ENCODE data around the gene METTL9. TPM values are rescaled to one million over a fixed set of nuclear protein-coding genes. Genes with fewer than 3 reads are reported as not detected.
"Not testable (repeated sequence)": the region's sequence is repeated elsewhere in the genome, so short reads cannot be mapped to it uniquely, and the experiment has no call there.

METTL9 gene
- total and polyA plus RNA-seq, 9 donors, result 62.9 to 222 (median 87.0) TPM

DNA sequence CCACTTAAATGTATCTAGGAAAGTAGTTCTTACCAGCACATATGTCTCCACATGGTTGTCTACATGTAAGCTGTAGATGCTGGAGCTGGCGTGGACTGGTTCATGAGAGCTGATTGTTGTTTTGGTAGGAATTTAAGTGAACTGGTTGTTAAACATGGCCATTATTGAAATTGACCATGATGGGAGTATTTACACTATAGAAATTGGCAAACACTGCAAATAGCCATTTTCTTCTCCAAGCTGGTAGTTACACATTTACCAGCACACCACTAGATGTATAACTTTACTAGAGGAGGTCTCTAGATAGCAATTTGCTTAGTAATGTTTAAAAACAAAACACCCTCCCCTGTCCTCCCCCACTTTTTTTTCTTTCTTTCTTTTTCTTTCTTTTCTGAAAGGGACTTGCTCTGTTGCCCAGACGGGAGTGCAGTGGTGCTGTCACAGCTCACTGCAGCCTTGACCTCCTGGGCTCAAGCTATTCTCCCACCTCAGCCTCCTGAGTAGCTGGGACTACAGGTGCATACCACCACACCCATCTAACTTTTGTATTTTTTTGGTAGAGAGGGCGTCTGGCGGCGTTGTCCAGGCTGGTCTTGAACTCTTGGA, 28.8 kb downstream of the METTL9 start:
- H3K4me3 ChIP-seq, result no peak overlapping the region
- H3K27me3 ChIP-seq, result no peaks in the 10 kb centered on the region
- H3K36me3 ChIP-seq, result no peaks in the 10 kb centered on the region
- H3K9me3 ChIP-seq, result no peaks in the 10 kb centered on the region
- H3K4me1 ChIP-seq (ENCODE audit: insufficient read depth), result no peaks in the 10 kb centered on the region
- no peak overlapping the region for H3K27ac ChIP-seq
- WGBS, 3 donors, result 96 to 98% (median 97%) methylated on average over 5 of the region's 5 CpGs
- no peak for TF ChIP-seq CTCF (IDR thresholded peaks at IDR 0.05)
- no peak for TF ChIP-seq EP300 (IDR thresholded peaks at IDR 0.05)
- TF ChIP-seq POLR2A (IDR thresholded peaks at IDR 0.05), result no peak
- no peak for DNase-seq
- intact Hi-C loops (cut with DNase I), result no loop called here

DNA sequence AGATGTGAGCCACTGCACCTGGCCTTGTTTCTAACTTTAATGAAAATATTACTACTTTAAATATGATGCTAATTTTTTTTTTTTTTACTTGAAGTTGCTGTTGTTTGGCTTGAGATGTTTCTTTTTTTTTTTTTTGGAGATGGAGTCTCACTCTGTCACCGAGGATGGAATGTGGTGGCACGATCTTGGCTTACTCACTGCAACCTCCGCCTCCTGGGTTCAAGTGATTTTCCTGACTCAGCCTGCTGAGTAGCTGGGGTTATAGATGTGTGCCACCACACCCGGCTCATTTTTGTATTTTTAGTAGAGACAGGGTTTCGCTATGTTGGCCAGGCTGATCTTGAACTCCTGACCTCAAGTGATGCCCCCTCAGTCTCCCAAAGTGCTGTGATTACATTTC, 29.4 kb downstream of the METTL9 start:
- WGBS, 3 donors, result 87 to 95% (median 90%) methylated on average over 5 of the region's 5 CpGs

GRCh38 chr16:21629616-21630539, 30.5 kb downstream of the METTL9 start:
- H3K9me3 ChIP-seq; DNase-seq; H3K36me3 ChIP-seq; H3K27ac ChIP-seq; H3K4me3 ChIP-seq; H3K4me1 ChIP-seq (ENCODE audit: insufficient read depth); intact Hi-C loops (cut with DNase I); H3K27me3 ChIP-seq: not testable (repeated sequence)
- 96 to 98% (median 97%) methylated on average over 32 to 37 of the region's 37 CpGs for WGBS, 3 donors

More for the DNA sequence above, 29.4 kb downstream of the METTL9 start:
- no peaks in the 10 kb centered on the region for H3K4me1 ChIP-seq (ENCODE audit: insufficient read depth)
- no peak overlapping the region for H3K27ac ChIP-seq
- intact Hi-C loops (cut with DNase I), result no loop called here
- no peaks in the 10 kb centered on the region for H3K36me3 ChIP-seq
- no peak for DNase-seq
- no peaks in the 10 kb centered on the region for H3K27me3 ChIP-seq
- TF ChIP-seq EP300 (IDR thresholded peaks at IDR 0.05), result no peak
- no peaks in the 10 kb centered on the region for H3K9me3 ChIP-seq
- H3K4me3 ChIP-seq, result no peak overlapping the region

- DNase-seq; H3K4me1 ChIP-seq (ENCODE audit: insufficient read depth); H3K9me3 ChIP-seq; intact Hi-C loops (cut with DNase I); H3K27me3 ChIP-seq; H3K4me3 ChIP-seq; H3K27ac ChIP-seq; H3K36me3 ChIP-seq: not testable (repeated sequence)
- 91 to 95% (median 94%) methylated on average over 6 of the region's 6 CpGs for WGBS, 3 donors
Observed at GRCh38 chr16:21630866-21631265, 31.5 kb downstream of the METTL9 start.

DNA sequence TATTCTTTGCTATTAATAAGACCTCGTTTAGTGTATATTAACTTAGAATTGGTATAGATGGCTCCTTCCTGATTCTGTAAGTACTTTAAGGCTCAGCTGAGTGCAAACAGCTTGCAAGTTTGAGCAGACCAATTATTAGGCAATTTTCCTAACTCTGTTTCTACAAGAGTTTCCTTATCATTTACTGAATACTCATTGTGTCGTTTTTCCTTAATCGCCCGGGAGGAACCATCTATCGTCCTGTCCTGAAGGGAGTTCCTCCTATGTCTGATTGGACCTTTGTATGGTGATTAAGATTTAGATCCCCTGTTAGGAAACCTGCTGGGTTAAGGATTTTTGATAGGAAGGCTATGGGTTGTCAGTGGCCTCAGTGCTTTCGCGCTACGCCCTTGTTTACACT, 32.0 kb downstream of the METTL9 start:
- DNase-seq; H3K4me3 ChIP-seq; H3K27me3 ChIP-seq; H3K4me1 ChIP-seq (ENCODE audit: insufficient read depth); H3K36me3 ChIP-seq; H3K27ac ChIP-seq; intact Hi-C loops (cut with DNase I); H3K9me3 ChIP-seq: not testable (repeated sequence)
- 87 to 89% (median 89%) methylated on average over 8 of the region's 8 CpGs for WGBS, 3 donors

- intact Hi-C loops (cut with DNase I); H3K27me3 ChIP-seq; H3K36me3 ChIP-seq; H3K4me3 ChIP-seq; DNase-seq; H3K27ac ChIP-seq; H3K9me3 ChIP-seq; H3K4me1 ChIP-seq (ENCODE audit: insufficient read depth): not testable (repeated sequence)
- WGBS, 3 donors, result 85 to 93% (median 92%) methylated on average over 5 of the region's 5 CpGs
Observed at GRCh38 chr16:21631951-21632575, 32.7 kb downstream of the METTL9 start.

GRCh38 chr16:21634216-21634615, 34.8 kb downstream of the METTL9 start:
- H3K27ac ChIP-seq, result no peak overlapping the region
- no peak for DNase-seq
- H3K36me3 ChIP-seq, result no peaks in the 10 kb centered on the region
- H3K4me3 ChIP-seq, result no peak overlapping the region
- no peaks in the 10 kb centered on the region for H3K9me3 ChIP-seq
- H3K27me3 ChIP-seq, result no peaks in the 10 kb centered on the region
- WGBS, 3 donors, result 85 to 91% (median 86%) methylated on average over 5 of the region's 5 CpGs
- no peaks in the 10 kb centered on the region for H3K4me1 ChIP-seq (ENCODE audit: insufficient read depth)
- no peak for TF ChIP-seq POLR2A (IDR thresholded peaks at IDR 0.05)
- no peak for TF ChIP-seq EP300 (IDR thresholded peaks at IDR 0.05)
- no peak for TF ChIP-seq CTCF (IDR thresholded peaks at IDR 0.05)
- intact Hi-C loops (cut with DNase I), result no loop called here

GRCh38 chr16:21635694-21636093, 36.3 kb downstream of the METTL9 start:
- intact Hi-C loops (cut with DNase I), result not testable (repeated sequence)
- 89 to 96% (median 94%) methylated on average over 9 of the region's 9 CpGs for WGBS, 3 donors

More at GRCh38 chr16:21635694-21636093, 36.3 kb downstream of the METTL9 start:
- H3K36me3 ChIP-seq; H3K9me3 ChIP-seq; DNase-seq; H3K4me1 ChIP-seq (ENCODE audit: insufficient read depth); H3K27me3 ChIP-seq; H3K27ac ChIP-seq; H3K4me3 ChIP-seq: not testable (repeated sequence)

All from ovary (tissue), 9 donors.